ENCODE data around the gene ZNF862. TPM values are rescaled to one million over a fixed set of nuclear protein-coding genes. Genes with fewer than 3 reads are reported as not detected.

The ZNF862 gene
- total and polyA plus RNA-seq, 2 of the 8 experiments (the other 6 are each of a cell fraction or from before 2014, with no cell fraction given), result 1.8 to 3.9 TPM

- Histone ChIP-seq H4K20me1 (replicated peaks in 1 of 2; ENCODE audit: control insufficient read depth in 1 of 2, insufficient read depth in 2 of 2, low read length in 2 of 2) (no peaks in the 10 kb centered on the region), H3K79me1 (ENCODE audit: low read depth, low read length) (no peaks in the 10 kb centered on the region), H3K23ac (ENCODE audit: insufficient read length) (no peak overlapping the region), H2AK5ac (ENCODE audit: low read depth, low read length) (no peak overlapping the region), H3K79me2 (ENCODE audit: control insufficient read depth in 1 of 2, insufficient read depth in 2 of 2, low read length in 2 of 2) (no peaks in the 10 kb centered on the region), H4K8ac (ENCODE audit: extremely low read depth, insufficient read depth, low read length) (no peak overlapping the region), H4K91ac (replicated peaks; ENCODE audit: insufficient read length, low read length) (no peak overlapping the region), H3K56ac (replicated peaks; ENCODE audit: insufficient read length, low read depth, low read length) (no peak overlapping the region), H3K27me3 (replicated peaks in 1 of 4; ENCODE audit: control insufficient read depth in 3 of 4, extremely low read depth in 1 of 4, insufficient read depth in 3 of 4, low read length in 3 of 4) (no peaks in the 10 kb centered on the region), H4K5ac (ENCODE audit: insufficient read length, low read depth, low read length) (no peak overlapping the region), H3K23me2 (ENCODE audit: low read depth, low read length) (no peaks in the 10 kb centered on the region), H2BK20ac (ENCODE audit: low read length) (no peak overlapping the region), H3K4me1 (replicated peaks in 1 of 4; ENCODE audit: control insufficient read depth in 3 of 4, insufficient read depth in 4 of 4, low read length in 3 of 4) (peaks cover 3 to 10% (median 6%) of the 10 kb centered on the region in 4 experiments), H2BK15ac (ENCODE audit: low read length) (0 out of 2 replicates have a peak overlapping the region, but pooled peaks have one; percentile 31), H3K4me2 (ENCODE audit: insufficient read depth in 1 of 2, low read depth in 2 of 2, low read length in 2 of 2) (no peak overlapping the region), H3K36me3 (ENCODE audit: control insufficient read depth in 2 of 4, insufficient read depth in 4 of 4, low read length in 3 of 4) (no peaks in the 10 kb centered on the region), H3K9ac (replicated peaks in 1 of 4; ENCODE audit: extremely low read depth in 1 of 4, low read depth in 3 of 4, low read length in 3 of 4) (no peak overlapping the region), H2BK5ac (ENCODE audit: low read depth, low read length) (no peak overlapping the region), H3K18ac (ENCODE audit: extremely low read depth, low read length) (no peak overlapping the region), H3K27ac (ENCODE audit: low read depth, low read length) (no peak overlapping the region), H3K4me3 (ENCODE audit: extremely low read depth in 1 of 4, insufficient read depth in 2 of 4, low read depth in 3 of 4, low read length in 4 of 4) (no peak overlapping the region), H3K14ac (ENCODE audit: insufficient read length) (no peak overlapping the region), H2AFZ (ENCODE audit: low read length) (no peak overlapping the region), H3K4ac (replicated peaks; ENCODE audit: insufficient read length, low read depth, low read length) (no peak overlapping the region), H2BK12ac (ENCODE audit: low read depth, low read length) (no peak overlapping the region), H2BK120ac (replicated peaks; ENCODE audit: low read depth, low read length) (no peak overlapping the region), H3K9me3 (ENCODE audit: insufficient read depth in 2 of 2, low read depth in 1 of 2, low read length in 1 of 2) (no peaks in the 10 kb centered on the region)
- no peak for DNase-seq (ENCODE audit: low read depth in 1 of 2, low spot score in 2 of 2)
- 86% methylated on average over 12 of the region's 12 CpGs; no CpG with 5 or more reads in 1 of the 2 experiments for WGBS, 2 experiments (ENCODE audit: extremely low coverage in 1 of 2, insufficient coverage in 1 of 2, insufficient read length in 1 of 2, insufficient replicate concordance in 2 of 2, low coverage in 1 of 2, low lambda C conversion rate in 2 of 2, missing lambda C conversion rate in 1 of 2)
- FAIRE-seq, result no peak
- POLR2A ChIA-PET (ENCODE audit: partially characterized antibody), result interaction anchor here (1.1 kb wide), 1 partner anchor 60 kb away, joined by 3 read pairs; the partner anchor contains the start of gene ZNF467
- CTCF ChIA-PET (ENCODE audit: partially characterized antibody), result interaction anchor here (0.9 to 2.9 kb wide), 7 partner anchors 16 to 34 kb away, joined by 3 to 15 read pairs (median 5); no protein-coding TSS in a partner anchor
- TF ChIP-seq CTBP2 (IDR thresholded peaks at IDR 0.05; ENCODE audit: borderline replicate concordance, insufficient read depth, insufficient read length, low read length), result no peak
- no peak for TF ChIP-seq YY1 (IDR thresholded peaks at IDR 0.05; ENCODE audit: low read depth, low read length)
- no peak for TF ChIP-seq POU5F1 (IDR thresholded peaks at IDR 0.05; ENCODE audit: low read depth, low read length)
- no peak for TF ChIP-seq USF2 (IDR thresholded peaks at IDR 0.05; ENCODE audit: low read length)
- TF ChIP-seq GABPA (IDR thresholded peaks at IDR 0.05; ENCODE audit: borderline replicate concordance, insufficient read depth, low read length), result no peak
- no peak for TF ChIP-seq RBBP5 (IDR thresholded peaks at IDR 0.05; ENCODE audit: borderline replicate concordance, low read depth, low read length)
- TF ChIP-seq BCL11A (IDR thresholded peaks at IDR 0.05; ENCODE audit: low read depth in 2 of 2, low read length in 2 of 2), result no peak
- TF ChIP-seq SP2 (IDR thresholded peaks at IDR 0.05; ENCODE audit: low read length), result no peak
These were observed 4.6 kb upstream of the ZNF862 start for GRCh38 chr7:149833495-149834130.
